Esophagus squamous epithelium (tissue), 5 donors: ENCODE results near the gene DNAJA3. TPM values are rescaled to one million over a fixed set of nuclear protein-coding genes. Genes with fewer than 3 reads are reported as not detected.

Experiments
- DNase-seq: peaks from one replicate; lab custom pipeline; 2025; lab: John Stamatoyannopoulos, UW
- H3K27ac ChIP-seq, 4 donors: fragments of 200-600 bp; sonication (generic); one replicate each; pipeline ENCODE4 v1.5.1; 2016 to 2019; ENCODE audit warnings: mild to moderate bottlenecking in 1 of 4
- H3K27me3 ChIP-seq, 4 donors: fragments of 200-600 bp; sonication (generic); 1 replicate in 3 of 4; 2 replicates in 1 of 4; pipeline versions ENCODE4 v1.5.1 to v1.6.0; 2017 to 2021; ENCODE audit warnings: antibody characterized with exemption in 1 of 4
- H3K36me3 ChIP-seq, 3 donors: fragments of 200-600 bp; sonication (generic); one replicate each; pipeline ENCODE4 v1.5.1; 2016 to 2019
- H3K4me1 ChIP-seq, 3 donors: fragments of 200-600 bp; sonication (generic); one replicate each; pipeline ENCODE4 v1.5.1; 2017 to 2019
- H3K4me3 ChIP-seq, 4 donors: fragments of 200-600 bp; sonication (generic); 1 replicate in 3 of 4; 2 replicates in 1 of 4; pipeline ENCODE4 v1.5.1; 2016 to 2019; ENCODE audit warnings: mild to moderate bottlenecking in 2 of 4, moderate library complexity in 1 of 4
- H3K9me3 ChIP-seq, 3 donors: fragments of 200-600 bp; sonication (generic); one replicate each; pipeline ENCODE4 v1.5.1; 2016 to 2019
- POLR2A ChIP-seq, 4 donors: fragments of 450-650 bp; IDR thresholded peaks; one replicate each; pipeline ENCODE4 v1.6.1; 2017; ENCODE audit warnings: antibody characterized with exemption in 4 of 4, mild to moderate bottlenecking in 4 of 4, moderate library complexity in 3 of 4
- WGBS, 2 donors: methylation state at CpG; one replicate each; pipeline ENCODE4 v1.1.5; 2018; 5-methylcytosine and 5-hydroxymethylcytosine counted together
- intact Hi-C: fragments of 100-400 bp; cut with DNase I; formaldehyde crosslinking; loops from one replicate; pipeline ENCODE4 v1.15.0; 2022
- total RNA-seq, 4 donors: library from RNA; depleted of rRNA; stranded (reverse); fragments of >200 nt; gene quantifications; one replicate each; pipeline ENCODE4 v1.1.0, GENCODE V29; 2016
- TF ChIP-seq, protein P1 (sequence below), 6 experiments: fragments of 450-650 bp in 4 of 6; fragments of 200-600 bp in 2 of 6; sonication (generic) in 2 of 6; IDR thresholded peaks; one replicate each; pipeline ENCODE4 v1.5.1; 2016 to 2019; ENCODE audit warnings: antibody characterized with exemption in 6 of 6, mild to moderate bottlenecking in 4 of 6, moderate library complexity in 4 of 6
- donor health status: DM: yes; HTN: yes; CAD: no.

The DNAJA3 gene
- total RNA-seq: 10 to 100 TPM; 45.2 to 59.1 (median 49.1) TPM

DNA sequence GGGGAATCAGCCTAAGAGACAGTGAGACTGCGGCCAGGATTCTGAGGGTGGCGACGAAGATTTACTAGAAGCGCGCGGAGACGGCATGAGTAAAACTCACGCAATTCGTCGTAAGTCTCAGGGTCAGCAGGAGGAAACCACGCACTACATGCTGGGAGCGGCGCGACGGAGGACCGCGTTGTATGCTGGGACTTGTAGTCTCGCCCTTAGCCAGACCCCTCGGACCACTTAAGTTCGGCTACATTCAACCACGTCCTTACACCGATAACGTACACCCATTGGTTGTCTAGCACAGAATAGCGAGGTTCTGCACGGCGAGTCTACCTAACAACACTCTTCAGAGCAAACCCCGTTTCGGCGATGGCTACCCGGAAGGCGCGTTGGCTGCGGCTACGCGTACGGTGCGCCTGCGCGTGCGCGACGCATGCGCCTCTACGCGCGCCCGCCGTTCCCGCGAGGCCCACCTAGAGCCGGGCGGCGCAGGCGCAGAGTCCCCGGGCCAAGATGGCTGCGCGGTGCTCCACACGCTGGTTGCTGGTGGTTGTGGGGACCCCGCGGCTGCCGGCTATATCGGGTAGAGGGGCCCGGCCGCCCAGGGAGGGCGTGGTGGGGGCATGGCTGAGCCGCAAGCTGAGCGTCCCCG, at the start of gene DNAJA3:
Gene DNAJA3 (plus strand): TSS at position 491 of the 643 bp plus-strand sequence. CDS start 14 bp downstream, at position 505.
- H3K27me3 ChIP-seq: no peaks in the 10 kb centered on the region
- intact Hi-C loops: no loop called here
- peak within 1 kb of the TSS; percentile 80 to 98 (median 88) for H3K4me3 ChIP-seq
- DNase-seq: peak; percentile 60
- H3K36me3 ChIP-seq: peaks cover 0 to 17% (median 0%) of the 10 kb centered on the region in 3 donors
- peaks cover 9 to 44% (median 26%) of the 10 kb centered on the region in 3 donors for H3K4me1 ChIP-seq
- no peaks in the 10 kb centered on the region for H3K9me3 ChIP-seq
- peak within 1 kb of the TSS; percentile 92 to 98 (median 96) for H3K27ac ChIP-seq
- WGBS, 2 donors: 0% methylated on average over 20 to 26 of the region's 68 CpGs
- TF ChIP-seq POLR2A (IDR thresholded peaks at IDR 0.05): peak in 3 of 4 donors; percentile 59 to 84 (median 75)
- TF ChIP-seq, protein P1, sequence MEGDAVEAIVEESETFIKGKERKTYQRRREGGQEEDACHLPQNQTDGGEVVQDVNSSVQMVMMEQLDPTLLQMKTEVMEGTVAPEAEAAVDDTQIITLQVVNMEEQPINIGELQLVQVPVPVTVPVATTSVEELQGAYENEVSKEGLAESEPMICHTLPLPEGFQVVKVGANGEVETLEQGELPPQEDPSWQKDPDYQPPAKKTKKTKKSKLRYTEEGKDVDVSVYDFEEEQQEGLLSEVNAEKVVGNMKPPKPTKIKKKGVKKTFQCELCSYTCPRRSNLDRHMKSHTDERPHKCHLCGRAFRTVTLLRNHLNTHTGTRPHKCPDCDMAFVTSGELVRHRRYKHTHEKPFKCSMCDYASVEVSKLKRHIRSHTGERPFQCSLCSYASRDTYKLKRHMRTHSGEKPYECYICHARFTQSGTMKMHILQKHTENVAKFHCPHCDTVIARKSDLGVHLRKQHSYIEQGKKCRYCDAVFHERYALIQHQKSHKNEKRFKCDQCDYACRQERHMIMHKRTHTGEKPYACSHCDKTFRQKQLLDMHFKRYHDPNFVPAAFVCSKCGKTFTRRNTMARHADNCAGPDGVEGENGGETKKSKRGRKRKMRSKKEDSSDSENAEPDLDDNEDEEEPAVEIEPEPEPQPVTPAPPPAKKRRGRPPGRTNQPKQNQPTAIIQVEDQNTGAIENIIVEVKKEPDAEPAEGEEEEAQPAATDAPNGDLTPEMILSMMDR (IDR thresholded peaks at IDR 0.05): peak in 1 of 6 experiments; percentile 28

DNA sequence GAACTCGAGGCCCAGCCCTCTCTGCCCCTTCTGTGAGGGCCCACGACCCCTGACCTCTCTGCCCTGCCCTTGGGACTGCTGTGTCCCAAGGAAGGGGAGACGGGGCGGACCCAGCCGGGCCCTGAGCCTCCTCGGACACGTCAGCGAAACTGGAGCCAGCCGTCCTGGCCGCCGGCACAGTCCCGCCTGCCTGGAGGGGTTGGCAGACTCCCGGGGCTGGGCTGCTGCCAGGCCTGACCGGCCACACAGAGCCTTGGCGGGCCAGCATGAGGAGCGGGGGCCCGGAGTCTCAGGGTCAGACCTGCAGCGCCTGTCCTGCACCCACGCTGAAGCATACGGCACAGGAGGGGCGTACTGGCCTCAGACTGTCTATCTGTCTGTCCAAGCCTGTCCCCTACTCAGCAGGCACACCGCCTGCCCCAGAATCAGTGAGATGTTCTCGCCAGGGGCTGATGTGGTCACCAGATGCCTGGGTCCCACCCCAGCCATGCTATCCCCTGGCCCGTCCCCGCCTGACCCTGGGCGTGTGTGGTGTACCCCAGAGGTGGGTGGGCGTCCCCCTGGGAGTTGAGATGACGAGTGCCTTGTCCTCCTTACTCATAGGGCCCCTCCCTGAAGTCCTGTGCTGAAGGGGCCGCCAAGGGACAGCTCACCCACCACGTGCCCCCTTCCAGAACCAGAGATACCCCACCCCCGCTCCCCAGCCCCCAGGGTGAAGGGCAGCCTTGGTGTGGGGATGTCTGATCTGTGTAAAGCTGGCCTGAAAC, 49.4 kb upstream of the DNAJA3 start:
- Histone ChIP-seq H3K4me3 (peak overlapping the region in 3 of 4 donors; percentile 18 to 89 (median 66)), H3K4me1 (peaks cover 55 to 92% (median 65%) of the 10 kb centered on the region in 3 donors), H3K27ac (peak overlapping the region; percentile 84 to 90 (median 86)), H3K27me3 (no peaks in the 10 kb centered on the region), H3K9me3 (no peaks in the 10 kb centered on the region), H3K36me3 (peaks cover 0 to 32% (median 0%) of the 10 kb centered on the region in 3 donors)
- WGBS, 2 donors: 63% methylated on average over 3 of the region's 31 CpGs; no CpG with 5 or more reads in 1 of the 2 donors
- TF ChIP-seq POLR2A (IDR thresholded peaks at IDR 0.05): no peak
- TF ChIP-seq, protein P1 (IDR thresholded peaks at IDR 0.05): no peak
- intact Hi-C loops: no loop called here
- no peak for DNase-seq

DNA sequence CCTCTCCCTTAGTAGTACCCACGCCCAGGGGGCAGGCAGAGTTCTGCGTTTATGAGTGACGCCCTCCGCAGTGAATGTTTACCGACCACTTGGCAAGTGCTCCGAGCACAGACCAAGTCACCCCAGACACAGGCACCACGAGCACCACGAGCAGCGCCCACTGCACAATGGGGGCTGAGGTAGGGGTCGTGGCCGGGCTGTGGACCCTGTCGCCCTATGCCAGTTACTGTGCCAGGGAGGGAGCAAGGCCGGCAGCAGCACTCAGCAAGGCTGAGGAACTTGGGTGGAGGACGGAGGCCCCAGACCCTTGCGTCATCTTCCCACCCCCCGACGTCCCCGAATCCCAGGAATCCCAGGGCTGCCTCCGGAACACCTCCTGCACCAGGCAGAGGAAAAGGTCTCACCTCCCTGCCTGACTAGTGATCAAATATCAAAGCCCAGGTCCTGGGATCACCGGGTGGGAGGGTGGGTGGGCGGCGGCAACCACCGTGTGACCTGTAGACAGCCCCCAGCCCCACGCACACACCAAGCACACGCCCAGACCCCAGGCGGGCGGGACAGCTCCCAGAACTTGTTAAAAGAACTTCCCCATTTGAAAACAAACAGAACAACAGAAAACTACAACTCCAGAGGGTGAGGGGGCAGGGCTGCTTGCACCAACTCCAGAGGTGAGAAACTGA, 48.6 kb upstream of the DNAJA3 start:
- Histone ChIP-seq H3K27me3 (no peaks in the 10 kb centered on the region), H3K4me1 (peaks cover 54 to 86% (median 62%) of the 10 kb centered on the region in 3 donors), H3K27ac (peak overlapping the region; percentile 84 to 90 (median 86)), H3K36me3 (peaks cover 0 to 39% (median 2%) of the 10 kb centered on the region in 3 donors), H3K9me3 (no peaks in the 10 kb centered on the region), H3K4me3 (peak overlapping the region in 2 of 4 donors; percentile 18 to 89)
- TF ChIP-seq, protein P1 (IDR thresholded peaks at IDR 0.05): no peak
- TF ChIP-seq POLR2A (IDR thresholded peaks at IDR 0.05): no peak
- intact Hi-C loops: no loop called here
- 40 to 69% methylated on average over 4 to 8 of the region's 27 CpGs for WGBS, 2 donors
- no peak for DNase-seq

DNA sequence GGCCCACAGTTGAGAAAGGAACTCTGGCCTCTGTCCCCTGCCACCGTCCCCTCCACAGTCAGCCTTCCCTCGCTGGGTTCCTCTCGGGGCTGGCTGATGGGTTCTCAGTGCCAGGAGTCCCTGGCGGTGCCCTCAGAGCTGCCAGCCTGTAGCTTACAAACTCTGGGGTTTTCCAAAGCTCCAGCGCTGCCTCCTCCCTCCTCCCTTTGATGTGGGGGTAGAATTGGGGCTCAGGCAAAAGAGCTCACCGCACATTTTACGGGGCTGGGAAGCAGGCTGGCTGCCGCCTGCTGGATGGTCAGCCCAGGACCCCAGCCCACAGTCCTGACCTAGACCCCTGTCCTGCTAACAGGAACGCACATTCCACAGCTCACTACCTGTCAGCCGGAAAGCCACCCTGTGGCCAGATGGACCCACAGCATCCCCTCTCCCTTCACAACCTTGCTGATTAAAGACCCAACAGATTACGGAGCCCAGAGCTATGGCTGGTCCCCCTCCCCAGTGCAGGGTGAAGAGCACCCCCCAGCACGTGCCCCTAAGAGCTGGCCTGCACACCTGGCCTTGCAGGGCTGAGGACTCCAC, 48.0 kb upstream of the DNAJA3 start:
- Histone ChIP-seq H3K4me1 (peaks cover 48 to 80% (median 56%) of the 10 kb centered on the region in 3 donors), H3K4me3 (no peak overlapping the region), H3K9me3 (no peaks in the 10 kb centered on the region), H3K36me3 (peaks cover 0 to 46% (median 9%) of the 10 kb centered on the region in 3 donors), H3K27ac (peak overlapping the region; percentile 59 to 87 (median 84)), H3K27me3 (no peaks in the 10 kb centered on the region)
- intact Hi-C loops: no loop called here
- 35 to 54% methylated on average over 4 of the region's 12 CpGs for WGBS, 2 donors
- DNase-seq: no peak
- TF ChIP-seq POLR2A (IDR thresholded peaks at IDR 0.05): no peak
- TF ChIP-seq, protein P1 (IDR thresholded peaks at IDR 0.05): peak in 1 of 6 experiments; percentile 12
